ENCODE data around the gene AGBL1. TPM values are rescaled to one million over a fixed set of nuclear protein-coding genes. Genes with fewer than 3 reads are reported as not detected.
A peak's percentile ranks its signal among the peaks of the same experiment; 100 is the strongest.

AGBL1 gene
- polyA plus RNA-seq, 2 of the 4 experiments (the other 2 are of a cell fraction) = not detected

DNA sequence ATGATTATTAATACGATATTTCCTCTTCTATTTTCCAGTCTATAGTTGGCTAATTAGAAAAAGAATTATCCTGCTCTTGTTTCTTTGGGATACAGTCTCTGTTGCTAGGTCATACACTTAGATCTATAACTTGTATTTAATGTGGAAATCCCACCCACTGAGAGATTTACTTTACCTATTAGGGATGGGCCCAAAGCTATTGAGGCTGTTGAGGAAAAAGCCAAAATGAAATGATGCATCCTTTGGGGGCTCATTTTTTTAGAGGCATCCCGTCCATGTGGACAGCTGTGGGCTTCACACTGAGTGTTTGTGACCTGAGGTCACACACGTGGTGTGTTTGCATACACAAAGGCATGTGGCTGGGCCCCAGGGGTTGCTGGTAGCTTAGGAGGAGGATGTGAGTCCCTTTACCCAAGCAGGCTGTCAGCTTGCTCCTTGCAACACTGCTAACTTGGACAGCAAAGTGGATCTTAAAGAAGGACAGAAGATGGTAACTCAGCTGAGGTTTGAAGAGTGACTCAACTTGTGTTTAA is 477.4 kb downstream of the AGBL1 start:
- WGBS (ENCODE audit: missing lambda C conversion rate) = 12% methylated on average over 3 of the region's 3 CpGs
- Histone ChIP-seq H3K9me3 (no peaks in the 10 kb centered on the region), H3K4me3 (no peak overlapping the region), H3K4me2 (no peak overlapping the region), H3K4me1 (peaks cover 7% of the 10 kb centered on the region; the same call in 2 of the 3 replicates), H3K27ac (no peak overlapping the region)
- ATAC-seq (no peak), FAIRE-seq (no peak), DNase-seq (ENCODE audit: low read depth in 1 of 2, low spot score in 1 of 2) (peak in 1 of 2 experiments; percentile 14)
- CTCF ChIA-PET = no interaction called here
- POLR2A ChIA-PET = no interaction called here
- TF ChIP-seq, protein P1, sequence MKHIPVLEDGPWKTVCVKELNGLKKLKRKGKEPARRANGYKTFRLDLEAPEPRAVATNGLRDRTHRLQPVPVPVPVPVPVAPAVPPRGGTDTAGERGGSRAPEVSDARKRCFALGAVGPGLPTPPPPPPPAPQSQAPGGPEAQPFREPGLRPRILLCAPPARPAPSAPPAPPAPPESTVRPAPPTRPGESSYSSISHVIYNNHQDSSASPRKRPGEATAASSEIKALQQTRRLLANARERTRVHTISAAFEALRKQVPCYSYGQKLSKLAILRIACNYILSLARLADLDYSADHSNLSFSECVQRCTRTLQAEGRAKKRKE (CRISPR knock-in tag; IDR thresholded peaks at IDR 0.05; ENCODE audit: low read depth) = no peak
- TF ChIP-seq RCOR1 (IDR thresholded peaks at IDR 0.05; ENCODE audit: low read depth, low read length) = no peak
- TF ChIP-seq, protein P2, sequence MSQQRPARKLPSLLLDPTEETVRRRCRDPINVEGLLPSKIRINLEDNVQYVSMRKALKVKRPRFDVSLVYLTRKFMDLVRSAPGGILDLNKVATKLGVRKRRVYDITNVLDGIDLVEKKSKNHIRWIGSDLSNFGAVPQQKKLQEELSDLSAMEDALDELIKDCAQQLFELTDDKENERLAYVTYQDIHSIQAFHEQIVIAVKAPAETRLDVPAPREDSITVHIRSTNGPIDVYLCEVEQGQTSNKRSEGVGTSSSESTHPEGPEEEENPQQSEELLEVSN (IDR thresholded peaks at IDR 0.05; ENCODE audit: borderline replicate concordance, low read depth) = no peak
- no peak for TF ChIP-seq JUN (IDR thresholded peaks at IDR 0.05)
- TF ChIP-seq, protein P3, sequence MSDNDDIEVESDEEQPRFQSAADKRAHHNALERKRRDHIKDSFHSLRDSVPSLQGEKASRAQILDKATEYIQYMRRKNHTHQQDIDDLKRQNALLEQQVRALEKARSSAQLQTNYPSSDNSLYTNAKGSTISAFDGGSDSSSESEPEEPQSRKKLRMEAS (IDR thresholded peaks at IDR 0.05) = no peak
- no peak for TF ChIP-seq KDM5A (IDR thresholded peaks at IDR 0.05)
- TF ChIP-seq, protein P4, sequence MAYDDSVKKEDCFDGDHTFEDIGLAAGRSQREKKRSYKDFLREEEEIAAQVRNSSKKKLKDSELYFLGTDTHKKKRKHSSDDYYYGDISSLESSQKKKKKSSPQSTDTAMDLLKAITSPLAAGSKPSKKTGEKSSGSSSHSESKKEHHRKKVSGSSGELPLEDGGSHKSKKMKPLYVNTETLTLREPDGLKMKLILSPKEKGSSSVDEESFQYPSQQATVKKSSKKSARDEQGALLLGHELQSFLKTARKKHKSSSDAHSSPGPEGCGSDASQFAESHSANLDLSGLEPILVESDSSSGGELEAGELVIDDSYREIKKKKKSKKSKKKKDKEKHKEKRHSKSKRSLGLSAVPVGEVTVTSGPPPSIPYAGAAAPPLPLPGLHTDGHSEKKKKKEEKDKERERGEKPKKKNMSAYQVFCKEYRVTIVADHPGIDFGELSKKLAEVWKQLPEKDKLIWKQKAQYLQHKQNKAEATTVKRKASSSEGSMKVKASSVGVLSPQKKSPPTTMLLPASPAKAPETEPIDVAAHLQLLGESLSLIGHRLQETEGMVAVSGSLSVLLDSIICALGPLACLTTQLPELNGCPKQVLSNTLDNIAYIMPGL (CRISPR knock-in tag; IDR thresholded peaks at IDR 0.05; ENCODE audit: borderline replicate concordance) = no peak
- TF ChIP-seq FOXS1 (CRISPR knock-in tag; IDR thresholded peaks at IDR 0.05) = no peak
- TF ChIP-seq ZNF302 (CRISPR knock-in tag; IDR thresholded peaks at IDR 0.05) = no peak
- no peak for TF ChIP-seq HOXA7 (CRISPR knock-in tag; IDR thresholded peaks at IDR 0.05)
- no peak for TF ChIP-seq ESRRA (IDR thresholded peaks at IDR 0.05; ENCODE audit: borderline replicate concordance, low read length)
- no peak for TF ChIP-seq TP53 (CRISPR knock-in tag; IDR thresholded peaks at IDR 0.05)
- TF ChIP-seq SREBF2 (IDR thresholded peaks at IDR 0.05) = no peak
- no peak for TF ChIP-seq JUNB (IDR thresholded peaks at IDR 0.05)
- no peak for TF ChIP-seq EHMT2 (IDR thresholded peaks at IDR 0.05; ENCODE audit: low read depth)
- TF ChIP-seq EP300 (IDR thresholded peaks at IDR 0.05) = no peak
- TF ChIP-seq HOXB5 (CRISPR knock-in tag; IDR thresholded peaks at IDR 0.05) = no peak

DNA sequence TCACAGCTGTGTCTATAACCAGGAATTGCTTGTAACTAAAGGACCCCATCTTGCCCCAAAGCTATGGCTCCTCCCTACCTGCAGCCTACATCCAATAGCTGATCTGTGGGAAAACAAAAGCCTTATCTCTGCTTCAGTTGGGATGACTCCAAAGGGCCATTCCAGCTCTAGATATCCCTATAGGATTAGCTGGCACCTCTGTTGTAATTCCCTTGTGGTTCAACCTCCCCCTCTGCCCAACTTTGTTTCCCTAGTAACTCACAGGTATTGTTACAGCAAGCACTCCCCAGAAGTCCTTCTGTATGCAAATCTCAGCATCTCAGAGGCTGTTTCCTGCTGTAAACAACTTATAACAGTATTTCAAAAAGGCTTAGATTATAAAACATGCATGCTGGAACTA is 478.6 kb downstream of the AGBL1 start:
- FAIRE-seq (no peak), ATAC-seq (no peak), DNase-seq (ENCODE audit: low read depth in 1 of 2, low spot score in 1 of 2) (no peak)
- TF ChIP-seq FOSL2 (IDR thresholded peaks at IDR 0.05) (no peak), FOSL2 (CRISPR knock-in tag; IDR thresholded peaks at IDR 0.05) (no peak), TFCP2L1 (CRISPR knock-in tag; IDR thresholded peaks at IDR 0.05) (no peak), HOXB13 (CRISPR knock-in tag; IDR thresholded peaks at IDR 0.05; ENCODE audit: low read depth) (no peak), CEBPB (IDR thresholded peaks at IDR 0.05) (no peak), FOXS1 (CRISPR knock-in tag; IDR thresholded peaks at IDR 0.05) (no peak), PHF8 (IDR thresholded peaks at IDR 0.05; ENCODE audit: borderline replicate concordance, low read depth) (no peak), JUN (IDR thresholded peaks at IDR 0.05) (no peak), MAFK (IDR thresholded peaks at IDR 0.05; ENCODE audit: partially characterized antibody) (no peak), KDM1A (IDR thresholded peaks at IDR 0.05; ENCODE audit: low read depth) (no peak), CBX2 (IDR thresholded peaks at IDR 0.05; ENCODE audit: borderline replicate concordance, low read depth) (no peak), CHD2 (IDR thresholded peaks at IDR 0.05; ENCODE audit: low read length, partially characterized antibody) (no peak), HDAC2 (IDR thresholded peaks at IDR 0.05) (no peak), MAZ (IDR thresholded peaks at IDR 0.05; ENCODE audit: borderline replicate concordance, low read depth, low read length) (no peak), NPAS2 (CRISPR knock-in tag; IDR thresholded peaks at IDR 0.05; ENCODE audit: borderline replicate concordance) (no peak), SMC3 (IDR thresholded peaks at IDR 0.05) (no peak), ZC3H11A (IDR thresholded peaks at IDR 0.05) (no peak), HOXA7 (CRISPR knock-in tag; IDR thresholded peaks at IDR 0.05) (no peak), NR3C1 (IDR thresholded peaks at IDR 0.05) (no peak)
- TF ChIP-seq, protein P4 (CRISPR knock-in tag; IDR thresholded peaks at IDR 0.05; ENCODE audit: borderline replicate concordance) = no peak
- Histone ChIP-seq H3K4me3 (no peak overlapping the region), H3K27ac (no peak overlapping the region), H3K4me2 (no peak overlapping the region), H3K4me1 (peaks cover 7% of the 10 kb centered on the region; the same call in 2 of the 3 replicates), H3K9me3 (no peaks in the 10 kb centered on the region)
- ChIA-PET POLR2A (no interaction called here), CTCF (no interaction called here)

All from A549 (cell line).